HG03469 (cell line): Measurements from ENCODE around the gene DEFB112.

Experiments used
- ATAC-seq: cut with Tn5 transposase; IDR thresholded peaks from one replicate; pipeline ENCODE4 v1.9.1; 2021; ENCODE audit warnings: mild to moderate bottlenecking, moderate library complexity, moderate number of reproducible peaks; ENCODE audit not compliant: unreplicated experiment

Gene DEFB112

GRCh38 chr6:50003139-50003538 lies 46.6 kb downstream of the DEFB112 start:
- ATAC-seq: no peak

- ATAC-seq: no peak
These were observed 54.5 kb downstream of the DEFB112 start for GRCh38 chr6:49995278-49995677.
